SIG-M5 treated with dmso at 0.1 percent for 504 hours (cell line): ENCODE measurements around the gene LCOR.

Experiments used
- DNase-seq: peaks from one replicate; lab custom pipeline; 2025; ENCODE audit not compliant: unreplicated experiment; lab: John Stamatoyannopoulos, UW

The LCOR gene

GRCh38 chr10:96984541-96985131, 152.5 kb downstream of the LCOR start:
- no peak for DNase-seq

- DNase-seq: no peak
Observed at GRCh38 chr10:96986200-96986856, 154.2 kb downstream of the LCOR start.

GRCh38 chr10:96987141-96987841, 155.2 kb downstream of the LCOR start:
- no peak for DNase-seq

GRCh38 chr10:96987842-96988175, 155.7 kb downstream of the LCOR start:
- no peak for DNase-seq

GRCh38 chr10:96988426-96988825, 156.3 kb downstream of the LCOR start:
- no peak for DNase-seq

- DNase-seq: no peak
Observed at GRCh38 chr10:96991313-96991841, 159.3 kb downstream of the LCOR start.

- DNase-seq: no peak
Observed at GRCh38 chr10:96992721-96993120, 160.6 kb downstream of the LCOR start.

- DNase-seq: no peak
Observed at GRCh38 chr10:96995851-96996250, 163.8 kb downstream of the LCOR start.

GRCh38 chr10:96996275-96996965, 164.3 kb downstream of the LCOR start:
- DNase-seq: no peak

- no peak for DNase-seq
Observed at GRCh38 chr10:96998329-96998888, 166.3 kb downstream of the LCOR start.

GRCh38 chr10:96999337-96999736, 167.2 kb downstream of the LCOR start:
- no peak for DNase-seq

- DNase-seq: no peak
Observed at GRCh38 chr10:96999987-97000386, 167.9 kb downstream of the LCOR start.

GRCh38 chr10:97000487-97001182, 168.5 kb downstream of the LCOR start:
- no peak for DNase-seq

GRCh38 chr10:97001183-97001991, 169.3 kb downstream of the LCOR start:
- DNase-seq: no peak

- DNase-seq: no peak
Observed at GRCh38 chr10:97002670-97003069, 170.6 kb downstream of the LCOR start.

GRCh38 chr10:97003151-97003803, 171.2 kb downstream of the LCOR start:
- no peak for DNase-seq

GRCh38 chr10:97003804-97004201, 171.7 kb downstream of the LCOR start:
- DNase-seq: no peak

- DNase-seq: no peak
Observed at GRCh38 chr10:97004591-97004990, 172.5 kb downstream of the LCOR start.

- no peak for DNase-seq
Observed at GRCh38 chr10:97005349-97005748, 173.3 kb downstream of the LCOR start.
